ENCODE data around the gene PPIL1. TPM values are rescaled to one million over a fixed set of nuclear protein-coding genes. Genes with fewer than 3 reads are reported as not detected.

The PPIL1 gene
- total and polyA plus RNA-seq, 10 of the 15 experiments (the other 5 are each of a cell fraction or from before 2014, with no cell fraction given): 39.5 to 95.8 (median 70.5) TPM

DNA sequence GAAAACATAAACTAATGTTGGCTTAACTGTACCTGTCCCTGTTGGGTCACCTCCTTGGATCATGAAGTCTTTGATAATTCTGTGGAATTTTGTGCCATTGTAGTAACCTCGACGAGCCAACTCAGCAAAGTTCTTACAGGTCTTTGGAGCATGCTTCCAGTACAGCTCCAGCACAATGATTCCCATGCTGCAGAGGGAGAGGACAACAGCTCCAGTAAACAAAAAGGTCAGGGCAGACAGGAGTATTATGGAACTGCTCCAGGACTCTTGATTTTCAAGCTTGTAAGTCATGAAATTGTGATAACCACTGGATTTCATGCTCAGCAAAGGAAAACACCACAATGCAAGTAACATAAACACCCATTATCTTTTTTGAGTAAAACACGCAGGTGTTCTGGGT is 2.9 kb downstream of the PPIL1 start (continued):
- TF ChIP-seq, protein P1, sequence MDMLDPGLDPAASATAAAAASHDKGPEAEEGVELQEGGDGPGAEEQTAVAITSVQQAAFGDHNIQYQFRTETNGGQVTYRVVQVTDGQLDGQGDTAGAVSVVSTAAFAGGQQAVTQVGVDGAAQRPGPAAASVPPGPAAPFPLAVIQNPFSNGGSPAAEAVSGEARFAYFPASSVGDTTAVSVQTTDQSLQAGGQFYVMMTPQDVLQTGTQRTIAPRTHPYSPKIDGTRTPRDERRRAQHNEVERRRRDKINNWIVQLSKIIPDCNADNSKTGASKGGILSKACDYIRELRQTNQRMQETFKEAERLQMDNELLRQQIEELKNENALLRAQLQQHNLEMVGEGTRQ (IDR thresholded peaks at IDR 0.05; ENCODE audit: borderline replicate concordance, low read depth, low read length): no peak
- no peak for TF ChIP-seq ZNF207 (IDR thresholded peaks at IDR 0.05; ENCODE audit: borderline replicate concordance)
- TF ChIP-seq ATF2 (IDR thresholded peaks at IDR 0.05; ENCODE audit: low read length): no peak
- TF ChIP-seq HSF1 (IDR thresholded peaks at IDR 0.05; ENCODE audit: low read depth, low read length): no peak
- TF ChIP-seq BACH1 (IDR thresholded peaks at IDR 0.05; ENCODE audit: borderline replicate concordance): no peak
- no peak for TF ChIP-seq FOXM1 (IDR thresholded peaks at IDR 0.05; ENCODE audit: low read depth, low read length)

DNA sequence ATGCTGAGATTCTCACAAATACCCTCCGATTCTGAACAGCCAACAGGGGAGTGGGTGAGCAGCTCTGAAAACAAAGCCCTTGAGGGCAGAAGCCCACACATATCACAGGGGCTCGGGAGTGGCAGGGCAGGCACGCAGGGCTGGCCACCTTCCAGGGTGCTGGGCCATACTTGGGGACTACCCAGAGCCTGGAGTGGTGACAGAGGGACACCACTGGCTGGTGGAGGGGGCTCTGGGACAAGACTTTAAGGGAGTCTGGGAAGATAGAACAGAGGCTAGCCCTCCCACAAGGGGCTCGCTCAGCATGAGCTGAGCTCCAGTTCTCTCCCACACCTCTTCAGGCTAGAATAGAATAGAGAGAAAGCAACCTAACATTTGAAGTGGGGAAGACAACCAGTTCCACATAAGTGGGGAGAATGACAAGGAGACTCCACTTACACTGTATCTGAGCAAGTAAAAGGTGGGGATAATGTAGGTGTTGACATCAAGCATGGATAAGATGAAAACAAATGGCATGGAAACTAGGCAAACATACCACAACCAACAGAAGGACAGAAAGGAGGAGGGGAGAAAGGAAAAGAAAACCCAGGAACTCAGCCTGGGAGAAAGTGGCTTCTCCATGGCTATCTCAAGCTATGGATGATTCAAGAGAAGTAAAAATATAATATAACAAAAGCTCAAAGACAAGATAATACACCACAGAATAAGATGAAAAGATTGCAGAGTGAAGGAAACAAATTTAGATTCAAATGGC is 7.0 kb downstream of the PPIL1 start:
- Histone ChIP-seq H3K79me2 (ENCODE audit: control insufficient read depth, insufficient read depth, low read length) (peaks cover 17% of the 10 kb centered on the region), H3K9ac (ENCODE audit: control insufficient read depth, insufficient read depth, low read length) (no peak overlapping the region), H3K4me3 (no peak overlapping the region), H3K36me3 (ENCODE audit: control insufficient read depth in 2 of 2, insufficient read depth in 2 of 2, low read length in 1 of 2) (peaks cover 3 to 6% of the 10 kb centered on the region in 2 experiments; a peak in 2 of 4 replicates), H3K27me3 (replicated peaks in 1 of 2; ENCODE audit: control insufficient read depth in 2 of 2, insufficient read depth in 2 of 2, low read length in 1 of 2) (no peaks in the 10 kb centered on the region), H3K4me2 (ENCODE audit: control insufficient read depth, insufficient read depth) (no peak overlapping the region), H3K4me1 (ENCODE audit: control insufficient read depth, insufficient read depth, low read length) (0 out of 2 replicates have a peak, but pooled peaks cover 3% of the 10 kb centered on the region), H4K20me1 (ENCODE audit: control insufficient read depth, insufficient read depth) (no peaks in the 10 kb centered on the region), H3K9me3 (replicated peaks; ENCODE audit: control insufficient read depth, insufficient read depth, low read length) (no peaks in the 10 kb centered on the region), H2AFZ (ENCODE audit: control insufficient read depth, low read depth, low read length) (no peak overlapping the region), H3K27ac (ENCODE audit: control insufficient read depth, insufficient read depth) (no peak overlapping the region)
- no peak for ATAC-seq
- no peak for DNase-seq (ENCODE audit: low read depth, low spot score)
- BruUV-seq (replicated peaks): no TSS peak
- no peak for FAIRE-seq
- RAD21 ChIA-PET (ENCODE audit: unreplicated experiment): no interaction called here
- CTCF ChIA-PET: interaction anchor here (0.6 to 6.1 kb wide), 6 partner anchors 11 to 185 kb away, joined by 3 to 26 read pairs (median 4); no protein-coding TSS in a partner anchor
- SMC1A ChIA-PET (ENCODE audit: uncharacterized antibody, unreplicated experiment): interaction anchor here (1.0 to 2.1 kb wide), 3 partner anchors 18 to 150 kb away, joined by 4 to 5 read pairs (median 4); partner anchors contain the start of gene C6orf89
- POLR2A ChIA-PET: interaction anchor here (1.4 kb wide), 1 partner anchor 11 kb away, joined by 3 read pairs; no protein-coding TSS in a partner anchor
- intact Hi-C loops (cut with micrococcal nuclease; ENCODE audit: unreplicated experiment): no loop called here
- in situ Hi-C loops (cut with MboI): no loop called here
- WGBS (ENCODE audit: insufficient coverage, insufficient replicate concordance, low lambda C conversion rate, missing lambda C conversion rate): 98% methylated on average over 4 of the region's 4 CpGs
- no peak for TF ChIP-seq SIX5 (IDR thresholded peaks at IDR 0.05; ENCODE audit: low read depth, low read length, severe bottlenecking)
- TF ChIP-seq, protein P2, sequence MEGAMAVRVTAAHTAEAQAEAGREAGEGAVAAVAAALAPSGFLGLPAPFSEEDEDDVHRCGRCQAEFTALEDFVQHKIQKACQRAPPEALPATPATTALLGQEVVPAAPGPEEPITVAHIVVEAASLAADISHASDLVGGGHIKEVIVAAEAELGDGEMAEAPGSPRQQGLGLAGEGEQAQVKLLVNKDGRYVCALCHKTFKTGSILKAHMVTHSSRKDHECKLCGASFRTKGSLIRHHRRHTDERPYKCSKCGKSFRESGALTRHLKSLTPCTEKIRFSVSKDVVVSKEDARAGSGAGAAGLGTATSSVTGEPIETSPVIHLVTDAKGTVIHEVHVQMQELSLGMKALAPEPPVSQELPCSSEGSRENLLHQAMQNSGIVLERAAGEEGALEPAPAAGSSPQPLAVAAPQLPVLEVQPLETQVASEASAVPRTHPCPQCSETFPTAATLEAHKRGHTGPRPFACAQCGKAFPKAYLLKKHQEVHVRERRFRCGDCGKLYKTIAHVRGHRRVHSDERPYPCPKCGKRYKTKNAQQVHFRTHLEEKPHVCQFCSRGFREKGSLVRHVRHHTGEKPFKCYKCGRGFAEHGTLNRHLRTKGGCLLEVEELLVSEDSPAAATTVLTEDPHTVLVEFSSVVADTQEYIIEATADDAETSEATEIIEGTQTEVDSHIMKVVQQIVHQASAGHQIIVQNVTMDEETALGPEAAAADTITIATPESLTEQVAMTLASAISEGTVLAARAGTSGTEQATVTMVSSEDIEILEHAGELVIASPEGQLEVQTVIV (IDR thresholded peaks at IDR 0.05; ENCODE audit: borderline replicate concordance, partially characterized antibody): no peak
- TF ChIP-seq NFIC (IDR thresholded peaks at IDR 0.05; ENCODE audit: low read depth, low read length): no peak
- TF ChIP-seq, protein P3, sequence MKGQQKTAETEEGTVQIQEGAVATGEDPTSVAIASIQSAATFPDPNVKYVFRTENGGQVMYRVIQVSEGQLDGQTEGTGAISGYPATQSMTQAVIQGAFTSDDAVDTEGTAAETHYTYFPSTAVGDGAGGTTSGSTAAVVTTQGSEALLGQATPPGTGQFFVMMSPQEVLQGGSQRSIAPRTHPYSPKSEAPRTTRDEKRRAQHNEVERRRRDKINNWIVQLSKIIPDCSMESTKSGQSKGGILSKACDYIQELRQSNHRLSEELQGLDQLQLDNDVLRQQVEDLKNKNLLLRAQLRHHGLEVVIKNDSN (IDR thresholded peaks at IDR 0.05; ENCODE audit: borderline replicate concordance, extremely low read length, insufficient read depth, low read depth, low read length): no peak
- no peak for TF ChIP-seq ZSCAN29 (IDR thresholded peaks at IDR 0.05)

All from GM12878 (cell line).